ENCODE results near the gene ZBTB3.
"Not testable (repeated sequence)": the region's sequence is repeated elsewhere in the genome, so short reads cannot be mapped to it uniquely, and the experiment has no call there.

Gene ZBTB3

GRCh38 chr11:62747475-62748160, 6.3 kb downstream of the ZBTB3 start:
- in situ Hi-C loops (cut with HindIII; ENCODE audit: low pct_unique_long_range_greater_than_20kb, low sequenced_read_pairs), result no loop called here
- TF ChIP-seq JUND (IDR thresholded peaks at IDR 0.05; ENCODE audit: low read depth), result no peak
- no peak for DNase-seq (ENCODE audit: low read depth in 1 of 2, low spot score in 1 of 2)

- in situ Hi-C loops (cut with HindIII; ENCODE audit: low pct_unique_long_range_greater_than_20kb, low sequenced_read_pairs), result no loop called here
- no peak for DNase-seq (ENCODE audit: low read depth in 1 of 2, low spot score in 1 of 2)
- no peak for TF ChIP-seq JUND (IDR thresholded peaks at IDR 0.05; ENCODE audit: low read depth)
Observed at GRCh38 chr11:62737196-62737595, 16.8 kb downstream of the ZBTB3 start.

- in situ Hi-C loops (cut with HindIII; ENCODE audit: low pct_unique_long_range_greater_than_20kb, low sequenced_read_pairs), result no loop called here
- TF ChIP-seq JUND (IDR thresholded peaks at IDR 0.05; ENCODE audit: low read depth), result no peak
- peak in 1 of 2 experiments; percentile 60 for DNase-seq (ENCODE audit: low read depth in 1 of 2, low spot score in 1 of 2)
Observed at GRCh38 chr11:62732830-62733229, 21.1 kb downstream of the ZBTB3 start.

- DNase-seq (ENCODE audit: low read depth in 1 of 2, low spot score in 1 of 2); in situ Hi-C loops (cut with HindIII; ENCODE audit: low pct_unique_long_range_greater_than_20kb, low sequenced_read_pairs): not testable (repeated sequence)
Observed at GRCh38 chr11:62730076-62730475, 23.9 kb downstream of the ZBTB3 start.

- peak; percentile 69 to 94 for DNase-seq (ENCODE audit: low read depth in 1 of 2, low spot score in 1 of 2)
- in situ Hi-C loops (cut with HindIII; ENCODE audit: low pct_unique_long_range_greater_than_20kb, low sequenced_read_pairs), result no loop called here
- TF ChIP-seq JUND (IDR thresholded peaks at IDR 0.05; ENCODE audit: low read depth), result no peak
Observed at GRCh38 chr11:62728171-62728988, 25.6 kb downstream of the ZBTB3 start, which contains the start of gene TTC9C. Gene TTC9C (plus strand): TSS chr11:62728486. CDS start chr11:62728849, 363 bp downstream.

GRCh38 chr11:62727872-62728170, 26.1 kb downstream of the ZBTB3 start:
- in situ Hi-C loops (cut with HindIII; ENCODE audit: low pct_unique_long_range_greater_than_20kb, low sequenced_read_pairs), result no loop called here
- TF ChIP-seq JUND (IDR thresholded peaks at IDR 0.05; ENCODE audit: low read depth), result no peak
- DNase-seq (ENCODE audit: low read depth in 1 of 2, low spot score in 1 of 2), result peak; percentile 95 to 100

GRCh38 chr11:62727165-62727871, 26.6 kb downstream of the ZBTB3 start, which contains the start of gene HNRNPUL2:
Gene HNRNPUL2 (minus strand): TSS chr11:62727457. CDS start chr11:62727156, 301 bp downstream.
- in situ Hi-C loops (cut with HindIII; ENCODE audit: low pct_unique_long_range_greater_than_20kb, low sequenced_read_pairs), result no loop called here
- TF ChIP-seq JUND (IDR thresholded peaks at IDR 0.05; ENCODE audit: low read depth), result no peak
- DNase-seq (ENCODE audit: low read depth in 1 of 2, low spot score in 1 of 2), result peak; percentile 99

GRCh38 chr11:62726915-62727164, 27.1 kb downstream of the ZBTB3 start:
- no peak for TF ChIP-seq JUND (IDR thresholded peaks at IDR 0.05; ENCODE audit: low read depth)
- in situ Hi-C loops (cut with HindIII; ENCODE audit: low pct_unique_long_range_greater_than_20kb, low sequenced_read_pairs), result no loop called here

GRCh38 chr11:62726156-62726914, 27.6 kb downstream of the ZBTB3 start:
- in situ Hi-C loops (cut with HindIII; ENCODE audit: low pct_unique_long_range_greater_than_20kb, low sequenced_read_pairs), result no loop called here
- no peak for DNase-seq (ENCODE audit: low read depth in 1 of 2, low spot score in 1 of 2)
- no peak for TF ChIP-seq JUND (IDR thresholded peaks at IDR 0.05; ENCODE audit: low read depth)

More at GRCh38 chr11:62726915-62727164, 27.1 kb downstream of the ZBTB3 start:
- peak in 1 of 2 experiments; percentile 51 for DNase-seq (ENCODE audit: low read depth in 1 of 2, low spot score in 1 of 2)

GRCh38 chr11:62725646-62726045, 28.3 kb downstream of the ZBTB3 start:
- TF ChIP-seq JUND (IDR thresholded peaks at IDR 0.05; ENCODE audit: low read depth), result no peak
- peak in 1 of 2 experiments; percentile 49 for DNase-seq (ENCODE audit: low read depth in 1 of 2, low spot score in 1 of 2)
- in situ Hi-C loops (cut with HindIII; ENCODE audit: low pct_unique_long_range_greater_than_20kb, low sequenced_read_pairs), result no loop called here

- no peak for TF ChIP-seq JUND (IDR thresholded peaks at IDR 0.05; ENCODE audit: low read depth)
- no peak for DNase-seq (ENCODE audit: low read depth in 1 of 2, low spot score in 1 of 2)
- in situ Hi-C loops (cut with HindIII; ENCODE audit: low pct_unique_long_range_greater_than_20kb, low sequenced_read_pairs), result no loop called here
Observed at GRCh38 chr11:62724171-62724570, 29.8 kb downstream of the ZBTB3 start.

- no peak for TF ChIP-seq JUND (IDR thresholded peaks at IDR 0.05; ENCODE audit: low read depth)
- peak in 1 of 2 experiments; percentile 59 for DNase-seq (ENCODE audit: low read depth in 1 of 2, low spot score in 1 of 2)
- in situ Hi-C loops (cut with HindIII; ENCODE audit: low pct_unique_long_range_greater_than_20kb, low sequenced_read_pairs), result no loop called here
Observed at GRCh38 chr11:62721994-62722393, 32.0 kb downstream of the ZBTB3 start.
